H9 (cell line): ENCODE measurements around the gene MTHFD1. TPM values are rescaled to one million over a fixed set of nuclear protein-coding genes. Genes with fewer than 3 reads are reported as not detected.

Experiments
- DNase-seq: peaks from one replicate; pipeline ENCODE4 v3.0.0-alpha.2; 2017
- H2AFZ ChIP-seq: one replicate; pipeline ENCODE4 v1.6.1; 2013; ENCODE audit warnings: mild to moderate bottlenecking, low read length, control low read depth, moderate library complexity
- H2AK5ac ChIP-seq: 2 replicates; pipeline ENCODE4 v1.6.1; 2013; ENCODE audit warnings: low read length, control low read depth, mixed read lengths; ENCODE audit not compliant: insufficient read length
- H2BK120ac ChIP-seq: one replicate; pipeline ENCODE4 v1.6.1; 2013; ENCODE audit warnings: low read depth, mild to moderate bottlenecking, low read length, control low read depth, inconsistent platforms; ENCODE audit not compliant: poor library complexity, severe bottlenecking
- H2BK12ac ChIP-seq: 2 replicates; pipeline ENCODE4 v1.6.1; 2013; ENCODE audit warnings: low read length, control low read depth, mixed read lengths, low read depth; ENCODE audit not compliant: insufficient read length
- H2BK15ac ChIP-seq: 2 replicates; pipeline ENCODE4 v1.6.1; 2013; ENCODE audit warnings: low read depth, low read length, control low read depth
- H2BK20ac ChIP-seq: one replicate; pipeline ENCODE4 v1.6.1; 2013; ENCODE audit warnings: low read depth, mild to moderate bottlenecking, low read length, control low read depth, inconsistent platforms; ENCODE audit not compliant: poor library complexity, severe bottlenecking
- H2BK5ac ChIP-seq: 2 replicates; pipeline ENCODE4 v1.6.1; 2013; ENCODE audit warnings: low read length, control low read depth, mixed read lengths; ENCODE audit not compliant: insufficient read length
- H3K14ac ChIP-seq: 2 replicates; pipeline ENCODE4 v1.6.1; 2013; ENCODE audit warnings: low read length, control low read depth; ENCODE audit not compliant: insufficient read depth
- H3K18ac ChIP-seq: 2 replicates; pipeline ENCODE4 v1.6.1; 2013; ENCODE audit warnings: low read depth, mild to moderate bottlenecking, mixed read lengths, low read length, control low read depth; ENCODE audit not compliant: insufficient read length
- H3K23ac ChIP-seq: 2 replicates; pipeline ENCODE4 v1.6.1; 2013; ENCODE audit warnings: low read length, control low read depth, mixed read lengths, low read depth; ENCODE audit not compliant: insufficient read length
- H3K23me2 ChIP-seq: 2 replicates; pipeline ENCODE4 v1.6.1; 2013; ENCODE audit warnings: low read depth, mild to moderate bottlenecking, mixed read lengths, low read length, control low read depth; ENCODE audit not compliant: insufficient read length, poor library complexity, severe bottlenecking
- H3K27ac ChIP-seq: 2 replicates; pipeline ENCODE4 v1.5.1; 2013; ENCODE audit warnings: low read length, control low read depth, mixed read lengths, low read depth; ENCODE audit not compliant: insufficient read length
- H3K27me3 ChIP-seq: 2 replicates; pipeline ENCODE4 v1.6.1; 2013; ENCODE audit warnings: low read length, control low read depth, inconsistent platforms; ENCODE audit not compliant: insufficient read depth
- H3K4ac ChIP-seq: 2 replicates; pipeline ENCODE4 v1.6.1; 2013; ENCODE audit warnings: low read depth, mild to moderate bottlenecking, control low read depth, inconsistent platforms, low read length, moderate library complexity
- H3K4me1 ChIP-seq: 2 replicates; pipeline ENCODE4 v1.6.1; 2013; ENCODE audit warnings: low read length, control low read depth, inconsistent platforms; ENCODE audit not compliant: insufficient read depth
- H3K4me2 ChIP-seq: 2 replicates; pipeline ENCODE4 v1.6.1; 2013; ENCODE audit warnings: low read length, control low read depth, mixed read lengths; ENCODE audit not compliant: insufficient read length, insufficient read depth
- H3K56ac ChIP-seq: 2 replicates; pipeline ENCODE4 v1.6.1; 2013; ENCODE audit warnings: low read depth, mild to moderate bottlenecking, mixed read lengths, low read length, control low read depth; ENCODE audit not compliant: insufficient read length
- H3K79me1 ChIP-seq: 2 replicates; pipeline ENCODE4 v1.6.1; 2013; ENCODE audit warnings: low read depth, mild to moderate bottlenecking, moderate library complexity, low read length, control low read depth, inconsistent platforms; ENCODE audit not compliant: insufficient read depth, poor library complexity, severe bottlenecking
- H3K79me2 ChIP-seq: 2 replicates; pipeline ENCODE4 v1.6.1; 2013; ENCODE audit warnings: low read length, control low read depth, inconsistent platforms; ENCODE audit not compliant: insufficient read depth
- H3K9ac ChIP-seq: 2 replicates; pipeline ENCODE4 v1.6.1; 2013; ENCODE audit warnings: low read length, control low read depth, mixed read lengths; ENCODE audit not compliant: insufficient read length; ENCODE audit errors: extremely low read depth
- H3K9me3 ChIP-seq: one replicate; pipeline ENCODE4 v1.6.1; 2013; ENCODE audit warnings: low read depth, low read length, inconsistent platforms; ENCODE audit not compliant: control insufficient read depth
- H3T11ph ChIP-seq: one replicate; pipeline ENCODE4 v1.6.1; 2013; ENCODE audit warnings: mild to moderate bottlenecking, low read length, control low read depth, inconsistent platforms
- H4K20me1 ChIP-seq: one replicate; pipeline ENCODE4 v1.6.1; 2013; ENCODE audit not compliant: control insufficient read depth, insufficient read length, insufficient read depth
- H4K5ac ChIP-seq: 2 replicates; pipeline ENCODE4 v1.6.1; 2013; ENCODE audit warnings: low read depth, mild to moderate bottlenecking, mixed read lengths, low read length, control low read depth; ENCODE audit not compliant: insufficient read length
- H4K8ac ChIP-seq: replicated peaks from 2 replicates; pipeline ENCODE4 v1.6.1; 2013; ENCODE audit warnings: low read length, control low read depth, mixed read lengths, low read depth; ENCODE audit not compliant: insufficient read length
- H4K91ac ChIP-seq: 2 replicates; pipeline ENCODE4 v1.6.1; 2013; ENCODE audit warnings: low read depth, mild to moderate bottlenecking, moderate library complexity, mixed read lengths, low read length, control low read depth; ENCODE audit not compliant: insufficient read length
- H3K27ac Mint-ChIP-seq, 3 experiments: 2 replicates in 2 of 3; 3 replicates in 1 of 3; pipeline ENCODE4 v1.8.0; 2020 to 2021; ENCODE audit warnings: mixed read lengths in 3 of 3, mild to moderate bottlenecking in 1 of 3, moderate library complexity in 1 of 3
- H3K27me3 Mint-ChIP-seq: 2 replicates; pipeline ENCODE4 v1.8.0; 2021; ENCODE audit warnings: low read depth, mild to moderate bottlenecking, moderate library complexity, mixed read lengths
- H3K36me3 Mint-ChIP-seq, 3 experiments: 2 replicates in 2 of 3; 3 replicates in 1 of 3; pipeline ENCODE4 v1.8.0; 2020 to 2021; ENCODE audit warnings: low read depth in 3 of 3, mixed read lengths in 3 of 3; ENCODE audit not compliant: insufficient read depth in 1 of 3
- H3K4me1 Mint-ChIP-seq, 2 experiments: 2 replicates each; pipeline ENCODE4 v1.8.0; 2020; ENCODE audit warnings: mixed read lengths in 2 of 2
- H3K4me3 Mint-ChIP-seq, 2 experiments: 2 replicates in 1 of 2; 3 replicates in 1 of 2; pipeline ENCODE4 v1.8.0; 2020 to 2021; ENCODE audit warnings: mild to moderate bottlenecking in 2 of 2, mixed read lengths in 2 of 2, moderate library complexity in 1 of 2
- H3K9me3 Mint-ChIP-seq, 2 experiments: 2 replicates in 1 of 2; 3 replicates in 1 of 2; pipeline ENCODE4 v1.8.0; 2020; ENCODE audit warnings: mild to moderate bottlenecking in 2 of 2, mixed read lengths in 2 of 2, moderate library complexity in 1 of 2
- CTCF ChIP-seq: fragments of 200-600 bp; sonication (generic); conservative IDR thresholded peaks from 3 replicates; pipeline ENCODE4 v1.8.0; 2021; ENCODE audit warnings: antibody characterized with exemption, mild to moderate bottlenecking
- WGBS: extraction: QIAGEN DNeasy Blood & Tissue Kit; methylation state at CpG from one replicate; pipeline ENCODE4 v1.1.7; 2013; ENCODE audit warnings: missing lambda C conversion rate, low lambda C conversion rate, mixed read lengths; ENCODE audit not compliant: insufficient read length; ENCODE audit errors: extremely low coverage; 5-methylcytosine and 5-hydroxymethylcytosine counted together
- total RNA-seq: library from RNA; stranded (reverse); gene quantifications from 2 replicates; pipeline ENCODE4 v1.2.1, GENCODE V29; 2021

MTHFD1 gene
- total RNA-seq, 1 experiment from 2014 or later: 203 TPM

- no peak overlapping the region for H3K27ac ChIP-seq
- peaks cover 27% of the 10 kb centered on the region in 2 experiments for H3K4me1 Mint-ChIP-seq
- no peaks in the 10 kb centered on the region for H3K27me3 Mint-ChIP-seq
- no peak overlapping the region for H2AK5ac ChIP-seq
- no peak overlapping the region for H3T11ph ChIP-seq
- H3K4me1 ChIP-seq: no peaks in the 10 kb centered on the region; the same call in 1 of the 2 replicates
- H4K5ac ChIP-seq: no peak overlapping the region
- WGBS: no CpG with 5 or more reads among the region's 8 CpGs
- no peak overlapping the region for H3K14ac ChIP-seq
- no peak overlapping the region for H4K8ac ChIP-seq
- H2BK120ac ChIP-seq: no peak overlapping the region
- H3K18ac ChIP-seq: no peak overlapping the region
- no peak overlapping the region for H3K23ac ChIP-seq
- no peaks in the 10 kb centered on the region for H3K27me3 ChIP-seq
- no peak overlapping the region; a peak in 1 of 7 replicates for H3K27ac Mint-ChIP-seq
- no peaks in the 10 kb centered on the region for H3K79me1 ChIP-seq
- no peaks in the 10 kb centered on the region for H3K9me3 ChIP-seq
- H3K36me3 Mint-ChIP-seq: peaks cover 7 to 19% (median 14%) of the 10 kb centered on the region in 3 experiments; a peak in 6 of 7 replicates
- peaks cover 13% of the 10 kb centered on the region; the same call in 1 of the 2 replicates for H3K79me2 ChIP-seq
- no peak for TF ChIP-seq CTCF
- no peaks in the 10 kb centered on the region for H3K9me3 Mint-ChIP-seq
- no peak for DNase-seq
- H3K4me3 Mint-ChIP-seq: peak overlapping the region; percentile 10 to 44; a peak in 2 of 5 replicates
- H3K9ac ChIP-seq: no peak overlapping the region
- H3K23me2 ChIP-seq: peaks cover 15% of the 10 kb centered on the region
- no peak overlapping the region for H2BK12ac ChIP-seq
- no peak overlapping the region for H3K4ac ChIP-seq
- no peak overlapping the region for H2AFZ ChIP-seq
- no peak overlapping the region for H3K4me2 ChIP-seq
- H3K56ac ChIP-seq: no peak overlapping the region
- no peak overlapping the region for H4K91ac ChIP-seq
- H4K20me1 ChIP-seq: no peaks in the 10 kb centered on the region
- no peak overlapping the region for H2BK15ac ChIP-seq
- H2BK5ac ChIP-seq: no peak overlapping the region
- H2BK20ac ChIP-seq: no peak overlapping the region
Measured at GRCh38 chr14:64501411-64502171, 113.4 kb downstream of the MTHFD1 start.
